Upper lobe of right lung (tissue), 1 donor: ENCODE measurements around the gene LYRM9. TPM values are rescaled to one million over a fixed set of nuclear protein-coding genes. Genes with fewer than 3 reads are reported as not detected.

Experiments used
- ATAC-seq: fragments of 200-7000 bp; cut with Tn5 transposase; one replicate; pipeline ENCODE4 v1.9.1; 2020; ENCODE audit warnings: mild to moderate bottlenecking, moderate library complexity
- DNase-seq: peaks from one replicate; pipeline ENCODE4 v3.0.0-alpha.2; 2020
- H3K27ac ChIP-seq: fragments of 200-600 bp; one replicate; pipeline ENCODE4 v1.8.0; 2022
- H3K27me3 ChIP-seq: fragments of 200-600 bp; one replicate; pipeline ENCODE4 v1.8.0; 2022; ENCODE audit warnings: mild to moderate bottlenecking
- H3K36me3 ChIP-seq: fragments of 200-600 bp; one replicate; pipeline ENCODE4 v1.8.0; 2022
- H3K4me1 ChIP-seq: fragments of 200-600 bp; one replicate; pipeline ENCODE4 v1.8.0; 2022
- H3K4me3 ChIP-seq: fragments of 200-600 bp; one replicate; pipeline ENCODE4 v1.8.0; 2022; ENCODE audit warnings: mild to moderate bottlenecking
- H3K9me3 ChIP-seq: fragments of 200-600 bp; one replicate; pipeline ENCODE4 v1.8.0; 2022
- CTCF ChIP-seq: fragments of 200-600 bp; IDR thresholded peaks from one replicate; pipeline ENCODE4 v1.8.0; 2022; ENCODE audit warnings: antibody characterized with exemption
- intact Hi-C: fragments of 100-400 bp; cut with DNase I; formaldehyde crosslinking; loops from one replicate; pipeline ENCODE4 v1.11.0; 2022
- total RNA-seq: library from RNA; stranded (reverse); fragmentation: NEBNext Ultra II Directional; extraction: Animal tissue kit (Norgen Biotek cat#: 25700); gene quantifications from one replicate; pipeline ENCODE4 v1.2.1, GENCODE V29; 2021
- donor health status: DM: no; HTN: yes; CAD: no; lungs with severe emphysema.

Gene LYRM9
- total RNA-seq, 1 donor from 2014 or later, result 9.0 TPM

GRCh38 chr17:27904534-27905446, 11.6 kb upstream of the LYRM9 start:
- H3K9me3 ChIP-seq, result no peaks in the 10 kb centered on the region
- no peaks in the 10 kb centered on the region for H3K36me3 ChIP-seq
- intact Hi-C loops, result no loop called here
- no peak for TF ChIP-seq CTCF
- DNase-seq (no peak), ATAC-seq (no peak)
- H3K27ac ChIP-seq, result no peak overlapping the region
- H3K4me3 ChIP-seq, result no peak overlapping the region
- H3K4me1 ChIP-seq, result no peaks in the 10 kb centered on the region
- no peaks in the 10 kb centered on the region for H3K27me3 ChIP-seq

GRCh38 chr17:27904114-27904513, 10.9 kb upstream of the LYRM9 start:
- no peak for DNase-seq
- no peak for ATAC-seq
- H3K36me3 ChIP-seq, result no peaks in the 10 kb centered on the region

GRCh38 chr17:27899525-27899924, 6.4 kb upstream of the LYRM9 start:
- ATAC-seq, result no peak
- no peak for DNase-seq
- intact Hi-C loops, result no loop called here
- H3K27me3 ChIP-seq, result no peaks in the 10 kb centered on the region
- H3K9me3 ChIP-seq, result no peaks in the 10 kb centered on the region
- H3K27ac ChIP-seq, result no peak overlapping the region
- no peaks in the 10 kb centered on the region for H3K36me3 ChIP-seq
- no peaks in the 10 kb centered on the region for H3K4me1 ChIP-seq
- H3K4me3 ChIP-seq, result no peak overlapping the region
- TF ChIP-seq CTCF, result no peak

More at GRCh38 chr17:27904114-27904513, 10.9 kb upstream of the LYRM9 start:
- H3K9me3 ChIP-seq, result no peaks in the 10 kb centered on the region
- H3K4me1 ChIP-seq, result no peaks in the 10 kb centered on the region
- no peaks in the 10 kb centered on the region for H3K27me3 ChIP-seq
- intact Hi-C loops, result no loop called here
- H3K27ac ChIP-seq, result no peak overlapping the region
- H3K4me3 ChIP-seq, result no peak overlapping the region
- no peak for TF ChIP-seq CTCF

GRCh38 chr17:27898096-27898495, 4.9 kb upstream of the LYRM9 start:
- no peaks in the 10 kb centered on the region for H3K36me3 ChIP-seq
- H3K4me3 ChIP-seq, result no peak overlapping the region
- intact Hi-C loops, result no loop called here
- H3K27me3 ChIP-seq, result no peaks in the 10 kb centered on the region
- H3K27ac ChIP-seq, result no peak overlapping the region
- DNase-seq (no peak), ATAC-seq (no peak)
- H3K4me1 ChIP-seq, result peaks cover 9% of the 10 kb centered on the region
- no peak for TF ChIP-seq CTCF
- H3K9me3 ChIP-seq, result no peaks in the 10 kb centered on the region

GRCh38 chr17:27896701-27897100, 3.5 kb upstream of the LYRM9 start:
- ATAC-seq, result no peak
- Histone ChIP-seq H3K4me1 (peaks cover 17% of the 10 kb centered on the region), H3K27me3 (no peaks in the 10 kb centered on the region), H3K4me3 (no peak overlapping the region), H3K9me3 (no peaks in the 10 kb centered on the region), H3K36me3 (no peaks in the 10 kb centered on the region), H3K27ac (no peak overlapping the region)
- no peak for DNase-seq
- no peak for TF ChIP-seq CTCF
- intact Hi-C loops, result no loop called here
